ENCODE data around the gene CFAP77. TPM values are rescaled to one million over a fixed set of nuclear protein-coding genes. Genes with fewer than 3 reads are reported as not detected.
"Not testable (repeated sequence)": the region's sequence is repeated elsewhere in the genome, so short reads cannot be mapped to it uniquely, and the experiment has no call there.

CFAP77 gene
- total RNA-seq, 4 donors from 2014 or later: not detected

DNA sequence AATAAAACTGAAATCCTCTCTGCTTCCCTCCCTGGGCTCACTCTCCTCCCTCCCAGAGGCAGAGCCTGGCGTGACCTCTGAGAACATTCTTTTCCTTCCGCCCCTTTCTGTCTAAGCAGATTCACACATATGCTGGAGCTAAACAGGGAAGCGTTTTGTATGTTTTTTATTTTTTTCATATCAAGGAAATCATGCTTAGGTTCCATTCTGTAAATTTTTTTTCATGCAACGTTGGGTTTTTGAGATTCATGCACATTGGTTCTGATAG is 152.2 kb downstream of the CFAP77 start:
- intact Hi-C loops (cut with DNase I; ENCODE audit: low total_unique reads): no loop called here
- H3K4me3 ChIP-seq (ENCODE audit: low read depth, poor library complexity, severe bottlenecking): no peak overlapping the region
- DNase-seq (ENCODE audit: low spot score in 2 of 2): no peak
- TF ChIP-seq CTCF (IDR thresholded peaks at IDR 0.05) (no peak), POLR2A (IDR thresholded peaks at IDR 0.05) (no peak)
- WGBS, 2 donors: 18 to 24% methylated on average over 4 of the region's 4 CpGs

- intact Hi-C loops (cut with DNase I; ENCODE audit: low total_unique reads): no loop called here
- no peak for TF ChIP-seq POLR2A (IDR thresholded peaks at IDR 0.05)
- TF ChIP-seq CTCF (IDR thresholded peaks at IDR 0.05): no peak
These were observed 154.5 kb downstream of the CFAP77 start for GRCh38 chr9:132564526-132564925.

DNA sequence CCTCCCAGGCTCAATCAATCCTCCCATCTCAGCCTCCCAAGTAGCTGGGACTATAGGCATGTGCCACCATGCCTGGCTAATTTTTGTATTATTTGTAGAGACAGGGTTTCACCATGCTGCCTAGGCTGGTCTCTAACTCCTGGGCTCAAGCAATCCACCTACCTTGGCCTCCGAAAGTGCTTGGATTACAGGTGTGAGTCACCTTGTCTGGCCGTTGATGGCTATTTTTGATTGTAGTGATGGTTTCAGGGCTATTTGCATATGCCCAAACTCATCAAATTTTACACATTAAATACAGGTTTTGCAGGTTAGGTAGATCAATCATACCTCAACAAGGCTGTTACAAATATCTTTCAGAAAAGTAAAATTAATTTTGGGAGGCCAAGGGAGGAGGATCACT is 158.8 kb downstream of the CFAP77 start:
- intact Hi-C loops (cut with DNase I; ENCODE audit: low total_unique reads): loop anchor here (5.0 kb wide), 1 partner anchor 1831 kb away; no protein-coding TSS in a partner anchor
- not testable (repeated sequence) for H3K4me3 ChIP-seq (ENCODE audit: low read depth, poor library complexity, severe bottlenecking); DNase-seq (ENCODE audit: low spot score in 2 of 2)
- 65 to 66% methylated on average over 2 of the region's 2 CpGs for WGBS, 2 donors

More at GRCh38 chr9:132564526-132564925, 154.5 kb downstream of the CFAP77 start:
- 75 to 77% methylated on average over 6 of the region's 6 CpGs for WGBS, 2 donors
- no peak overlapping the region for H3K4me3 ChIP-seq (ENCODE audit: low read depth, poor library complexity, severe bottlenecking)
- no peak for DNase-seq (ENCODE audit: low spot score in 2 of 2)

- TF ChIP-seq POLR2A (IDR thresholded peaks at IDR 0.05) (no peak), CTCF (IDR thresholded peaks at IDR 0.05) (no peak)
- H3K4me3 ChIP-seq (ENCODE audit: low read depth, poor library complexity, severe bottlenecking): no peak overlapping the region
- intact Hi-C loops (cut with DNase I; ENCODE audit: low total_unique reads): no loop called here
- WGBS, 2 donors: 75 to 77% methylated on average over 15 of the region's 15 CpGs
- no peak for DNase-seq (ENCODE audit: low spot score in 2 of 2)
These were observed 162.0 kb downstream of the CFAP77 start for GRCh38 chr9:132571806-132572600.

DNA sequence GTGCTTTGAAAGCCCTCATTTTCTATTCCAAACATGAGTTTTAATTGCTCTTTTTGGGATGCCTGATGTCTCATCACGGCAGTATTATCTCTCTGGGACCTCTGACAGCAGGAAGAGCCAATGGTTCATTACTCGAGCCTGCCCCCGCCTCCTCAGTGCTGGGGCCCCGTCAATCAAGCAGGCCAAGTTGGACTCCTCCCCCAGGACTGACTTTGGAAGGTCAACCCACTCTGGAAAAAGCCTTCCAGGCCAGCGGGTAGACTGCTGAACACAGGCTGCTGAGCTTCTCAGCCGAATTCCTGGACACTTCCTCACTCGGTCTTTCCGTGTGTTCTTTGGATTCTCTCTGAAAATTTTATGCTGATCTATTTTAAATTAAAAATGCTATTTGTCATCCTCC is 162.9 kb downstream of the CFAP77 start:
- WGBS, 2 donors: 25 to 33% methylated on average over 8 of the region's 8 CpGs
- TF ChIP-seq POLR2A (IDR thresholded peaks at IDR 0.05) (no peak), CTCF (IDR thresholded peaks at IDR 0.05) (no peak)
- intact Hi-C loops (cut with DNase I; ENCODE audit: low total_unique reads): no loop called here
- DNase-seq (ENCODE audit: low spot score in 2 of 2): no peak
- H3K4me3 ChIP-seq (ENCODE audit: low read depth, poor library complexity, severe bottlenecking): no peak overlapping the region

DNA sequence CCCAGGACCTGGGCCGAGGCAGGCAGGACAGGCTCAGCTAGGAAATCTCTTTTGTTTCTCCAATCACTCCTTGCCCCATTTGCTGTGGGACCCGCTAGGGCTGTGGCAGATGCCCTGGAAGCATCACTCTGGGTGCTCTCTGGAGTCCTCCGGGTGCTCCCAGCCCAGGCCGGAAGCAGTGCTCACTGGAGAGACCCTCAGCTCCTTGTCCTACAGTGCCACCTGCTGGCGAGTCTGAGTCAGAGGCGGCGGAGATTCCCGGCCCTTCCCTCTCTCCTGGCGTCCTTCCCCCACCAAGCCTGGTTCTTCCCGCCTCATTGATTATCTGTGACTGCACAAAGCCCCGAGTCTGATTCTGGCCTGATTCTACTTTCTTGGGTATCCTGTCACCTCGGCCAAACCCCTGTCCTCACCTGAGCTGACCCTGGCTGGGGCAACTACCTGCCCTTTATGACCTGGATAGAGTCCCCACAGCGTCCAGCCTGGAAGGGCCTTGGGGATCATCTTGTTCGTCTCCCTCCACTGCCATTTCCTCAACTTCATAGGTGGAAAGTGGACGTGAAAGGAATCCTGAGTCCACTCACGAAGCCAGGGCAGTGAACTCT is 165.1 kb downstream of the CFAP77 start:
- WGBS, 2 donors: 12 to 14% methylated on average over 16 of the region's 16 CpGs
- intact Hi-C loops (cut with DNase I; ENCODE audit: low total_unique reads): no loop called here
- TF ChIP-seq POLR2A (IDR thresholded peaks at IDR 0.05): no peak
- no peak for TF ChIP-seq CTCF (IDR thresholded peaks at IDR 0.05)
- peak in 1 of 2 donors; percentile 41 for DNase-seq (ENCODE audit: low spot score in 2 of 2)
- H3K4me3 ChIP-seq (ENCODE audit: low read depth, poor library complexity, severe bottlenecking): no peak overlapping the region
